Measurements from ENCODE around the gene TMSB15C.
"Not testable (repeated sequence)": the region's sequence is repeated elsewhere in the genome, so short reads cannot be mapped to it uniquely, and the experiment has no call there.

TMSB15C gene

GRCh38 chrX:104075778-104076445, at the start of gene TMSB15C:
TSS of gene TMSB15C (minus strand) at chrX:104076236.
- not testable (repeated sequence) for DNase-seq

- no peak for DNase-seq
Measured at GRCh38 chrX:104122829-104123228, 46.8 kb upstream of the TMSB15C start.

- no peak for DNase-seq
Measured at GRCh38 chrX:104118765-104119164, 42.7 kb upstream of the TMSB15C start.

GRCh38 chrX:104117759-104118158, 41.7 kb upstream of the TMSB15C start:
- no peak for DNase-seq

- DNase-seq: no peak
Measured at GRCh38 chrX:104113222-104113965, 37.4 kb upstream of the TMSB15C start.

- DNase-seq: peak; percentile 26
Measured at GRCh38 chrX:104112326-104112951, 36.4 kb upstream of the TMSB15C start, which contains the start of gene ZCCHC18. TSS of gene ZCCHC18 (plus strand) at chrX:104112523. CDS start at chrX:104114112, 1,589 bp downstream.

- not testable (repeated sequence) for DNase-seq
Measured at GRCh38 chrX:104110491-104111240, 34.6 kb upstream of the TMSB15C start.

- DNase-seq: no peak
Measured at GRCh38 chrX:104108955-104109354, 32.9 kb upstream of the TMSB15C start.

GRCh38 chrX:104105330-104106262, 29.6 kb upstream of the TMSB15C start:
- no peak for DNase-seq

GRCh38 chrX:104104676-104105075, 28.6 kb upstream of the TMSB15C start:
- no peak for DNase-seq

- no peak for DNase-seq
Measured at GRCh38 chrX:104098919-104099318, 22.9 kb upstream of the TMSB15C start.

GRCh38 chrX:104098151-104098808, 22.2 kb upstream of the TMSB15C start:
- peak; percentile 73 for DNase-seq

- DNase-seq: no peak
Measured at GRCh38 chrX:104085919-104086318, 9.9 kb upstream of the TMSB15C start.

GRCh38 chrX:104085477-104085876, 9.4 kb upstream of the TMSB15C start:
- no peak for DNase-seq

- no peak for DNase-seq
Measured at GRCh38 chrX:104084534-104085277, 8.7 kb upstream of the TMSB15C start.

- no peak for DNase-seq
Measured at GRCh38 chrX:104084063-104084462, 8.0 kb upstream of the TMSB15C start.

- not testable (repeated sequence) for DNase-seq
Measured at GRCh38 chrX:104077854-104078253, 1.8 kb upstream of the TMSB15C start.

GRCh38 chrX:104062636-104063035, 13.4 kb downstream of the TMSB15C start:
- DNase-seq: not testable (repeated sequence)

GRCh38 chrX:104054956-104055355, 21.1 kb downstream of the TMSB15C start:
- DNase-seq: not testable (repeated sequence)

- no peak for DNase-seq
Measured at GRCh38 chrX:104047171-104047570, 28.9 kb downstream of the TMSB15C start.

- no peak for DNase-seq
Measured at GRCh38 chrX:104045642-104046041, 30.4 kb downstream of the TMSB15C start.
